B cell (primary cell): ENCODE data around the gene PIK3R2. TPM values are rescaled to one million over a fixed set of nuclear protein-coding genes. Genes with fewer than 3 reads are reported as not detected.

Experiments used
- ATAC-seq: fragments of 200-7000 bp; cut with Tn5 transposase; one replicate; pipeline ENCODE4 v1.10.0; 2021; ENCODE audit warnings: low read depth, mild to moderate bottlenecking, moderate number of reproducible peaks, moderate library complexity
- CTCF ChIA-PET: fragments of 350-600 bp; sonication (Branson Sonifier 250); formaldehyde crosslinking; loops from one replicate; lab custom pipeline; 2021; ENCODE audit warnings: antibody characterized with exemption, inconsistent platforms; lab: Charles Lee
- POLR2A ChIA-PET: fragments of 350-600 bp; sonication (Branson Sonifier 250); formaldehyde crosslinking; loops from one replicate; lab custom pipeline; 2021; ENCODE audit warnings: antibody characterized with exemption; lab: Charles Lee
- DNase-seq: peaks from one replicate; pipeline ENCODE4 v3.0.0; 2013
- H2AFZ ChIP-seq: 2 replicates; pipeline ENCODE4 v1.6.1; 2012; ENCODE audit warnings: mild to moderate bottlenecking, low read depth, low read length; ENCODE audit not compliant: insufficient read depth, poor library complexity, severe bottlenecking
- H3K27ac ChIP-seq, 2 donors: 1 replicate in 1 of 2; 2 replicates in 1 of 2; pipeline ENCODE4 v1.5.1; 2012 to 2013; ENCODE audit warnings: low read length in 2 of 2, mild to moderate bottlenecking in 2 of 2, moderate library complexity in 1 of 2
- H3K27me3 ChIP-seq, 4 experiments: fragments of 200-600 bp in 1 of 4; sonication (generic) in 1 of 4; replicated peaks in 1 of 4; 1 replicate in 2 of 4; 2 replicates in 2 of 4; pipeline versions ENCODE4 v1.6.1 to v1.7.0; 2013 to 2016; ENCODE audit warnings: low read length in 3 of 4, mild to moderate bottlenecking in 2 of 4, mixed read lengths in 1 of 4, moderate library complexity in 1 of 4; ENCODE audit not compliant: insufficient read depth in 4 of 4, control insufficient read depth in 3 of 4; ENCODE audit errors: control extremely low read depth in 1 of 4
- H3K36me3 ChIP-seq, 2 experiments: replicated peaks in 1 of 2; 1 replicate in 1 of 2; 2 replicates in 1 of 2; pipeline versions ENCODE4 v1.6.1 to v1.7.1; 2013; ENCODE audit warnings: low read length in 1 of 2; ENCODE audit not compliant: insufficient read depth in 2 of 2, control insufficient read depth in 1 of 2; ENCODE audit errors: control extremely low read depth in 1 of 2, extremely low read depth in 1 of 2
- H3K4me1 ChIP-seq, 2 donors: fragments of 200-600 bp in 1 of 2; sonication (generic) in 1 of 2; 1 replicate in 1 of 2; 2 replicates in 1 of 2; pipeline versions ENCODE4 v1.5.1 to v1.6.1; 2013 to 2017; ENCODE audit warnings: low read length in 2 of 2; ENCODE audit not compliant: control insufficient read depth in 2 of 2, insufficient read depth in 2 of 2
- H3K4me2 ChIP-seq: replicated peaks from 2 replicates; pipeline ENCODE3; 2012; ENCODE audit warnings: mild to moderate bottlenecking, low read depth, low read length; ENCODE audit not compliant: poor library complexity, severe bottlenecking
- H3K4me3 ChIP-seq, 5 experiments: fragments of 200-600 bp in 1 of 5; sonication (generic) in 1 of 5; 1 replicate in 3 of 5; 2 replicates in 2 of 5; pipeline versions ENCODE4 v1.5.1 to v1.7.0; 2011 to 2016; ENCODE audit warnings: low read length in 4 of 5, mild to moderate bottlenecking in 4 of 5, low read depth in 2 of 5, control low read depth in 1 of 5, moderate library complexity in 1 of 5; ENCODE audit not compliant: insufficient read depth in 1 of 5; ENCODE audit errors: control extremely low read depth in 1 of 5, extremely low read depth in 1 of 5
- H3K79me2 ChIP-seq: fragments of 200-600 bp; sonication (generic); one replicate; pipeline ENCODE4 v1.6.0; 2016; ENCODE audit warnings: low read length; ENCODE audit not compliant: control insufficient read depth, insufficient read depth
- H3K9ac ChIP-seq: fragments of 200-600 bp; sonication (generic); 2 replicates; pipeline ENCODE4 v1.6.1; 2017; ENCODE audit warnings: mild to moderate bottlenecking, low read length, moderate library complexity
- H3K9me3 ChIP-seq, 3 donors: one replicate each; pipeline versions ENCODE4 v1.6.1 to v1.7.1; 2013; ENCODE audit warnings: low read length in 2 of 3; ENCODE audit not compliant: control insufficient read depth in 2 of 3, insufficient read depth in 1 of 3; ENCODE audit errors: control extremely low read depth in 1 of 3
- H4K20me1 ChIP-seq: 2 replicates; pipeline ENCODE4 v1.6.0; 2012; ENCODE audit warnings: mild to moderate bottlenecking, low read length; ENCODE audit not compliant: insufficient read depth, control insufficient read depth, poor library complexity, severe bottlenecking
- H3K27ac Mint-ChIP-seq: one replicate; pipeline ENCODE4 v1.8.0; 2021; ENCODE audit warnings: mixed read lengths
- H3K27me3 Mint-ChIP-seq: one replicate; pipeline ENCODE4 v1.8.0; 2021; ENCODE audit warnings: mixed read lengths
- H3K4me1 Mint-ChIP-seq: one replicate; pipeline ENCODE4 v1.8.0; 2021; ENCODE audit warnings: mixed read lengths
- H3K4me3 Mint-ChIP-seq: one replicate; pipeline ENCODE4 v1.8.0; 2021; ENCODE audit warnings: mixed read lengths
- H3K9me3 Mint-ChIP-seq: one replicate; pipeline ENCODE4 v1.8.0; 2022; ENCODE audit warnings: mixed read lengths; ENCODE audit not compliant: insufficient read depth
- EZH2 ChIP-seq: IDR thresholded peaks from 2 replicates; pipeline ENCODE4 v1.6.1; 2012; ENCODE audit warnings: borderline replicate concordance, low read depth, mild to moderate bottlenecking, moderate library complexity, low read length; ENCODE audit not compliant: insufficient read depth, poor library complexity, severe bottlenecking
- WGBS: methylation state at CpG from one replicate; pipeline ENCODE4 v1.1.5; 2013; ENCODE audit warnings: missing lambda C conversion rate; ENCODE audit not compliant: insufficient coverage; 5-methylcytosine and 5-hydroxymethylcytosine counted together
- intact Hi-C: fragments of 100-400 bp; cut with micrococcal nuclease; formaldehyde crosslinking; loops from one replicate; pipeline ENCODE4 v1.10.0; 2022
- polyA plus RNA-seq: library from polyadenylated mRNA; depleted of rRNA; stranded (reverse); fragments of >200 nt; gene quantifications from 2 replicates; pipeline ENCODE4 v1.2.3, GENCODE V29; 2012
- total RNA-seq, 2 donors: library from RNA; stranded (reverse); fragments of 120-200 nt in 1 of 2; gene quantifications; 1 replicate in 1 of 2; 2 replicates in 1 of 2; pipeline versions ENCODE4 v1.2.3 to v1.2.4, GENCODE V29; 2013 to 2022
- TF ChIP-seq, protein P1 (sequence below): fragments of 200-600 bp; IDR thresholded peaks from one replicate; pipeline ENCODE4 v1.8.0; 2022; ENCODE audit warnings: antibody characterized with exemption, mild to moderate bottlenecking

The PIK3R2 gene
- total and polyA plus RNA-seq, 2 donors (not counting 1 experiment from before 2014, with no cell fraction given), result 8.5 to 15.8 TPM

GRCh38 chr19:18156268-18156667 is 3.3 kb downstream of the PIK3R2 start:
- H3K27me3 Mint-ChIP-seq, result no peaks in the 10 kb centered on the region
- no peak overlapping the region for H3K4me3 Mint-ChIP-seq
- no peak overlapping the region for H2AFZ ChIP-seq
- peaks cover 17% of the 10 kb centered on the region for H4K20me1 ChIP-seq
- H3K27ac ChIP-seq, result no peak overlapping the region
- WGBS, result 96% methylated on average over 4 of the region's 6 CpGs
- no peak overlapping the region for H3K4me3 ChIP-seq
- H3K4me1 Mint-ChIP-seq, result peaks cover 27% of the 10 kb centered on the region
- no peaks in the 10 kb centered on the region for H3K9me3 ChIP-seq
- no peak overlapping the region for H3K27ac Mint-ChIP-seq
- H3K4me2 ChIP-seq, result no peak overlapping the region
- ATAC-seq, result no peak
- no peaks in the 10 kb centered on the region for H3K27me3 ChIP-seq
- no peak for TF ChIP-seq EZH2
- TF ChIP-seq, protein P1, sequence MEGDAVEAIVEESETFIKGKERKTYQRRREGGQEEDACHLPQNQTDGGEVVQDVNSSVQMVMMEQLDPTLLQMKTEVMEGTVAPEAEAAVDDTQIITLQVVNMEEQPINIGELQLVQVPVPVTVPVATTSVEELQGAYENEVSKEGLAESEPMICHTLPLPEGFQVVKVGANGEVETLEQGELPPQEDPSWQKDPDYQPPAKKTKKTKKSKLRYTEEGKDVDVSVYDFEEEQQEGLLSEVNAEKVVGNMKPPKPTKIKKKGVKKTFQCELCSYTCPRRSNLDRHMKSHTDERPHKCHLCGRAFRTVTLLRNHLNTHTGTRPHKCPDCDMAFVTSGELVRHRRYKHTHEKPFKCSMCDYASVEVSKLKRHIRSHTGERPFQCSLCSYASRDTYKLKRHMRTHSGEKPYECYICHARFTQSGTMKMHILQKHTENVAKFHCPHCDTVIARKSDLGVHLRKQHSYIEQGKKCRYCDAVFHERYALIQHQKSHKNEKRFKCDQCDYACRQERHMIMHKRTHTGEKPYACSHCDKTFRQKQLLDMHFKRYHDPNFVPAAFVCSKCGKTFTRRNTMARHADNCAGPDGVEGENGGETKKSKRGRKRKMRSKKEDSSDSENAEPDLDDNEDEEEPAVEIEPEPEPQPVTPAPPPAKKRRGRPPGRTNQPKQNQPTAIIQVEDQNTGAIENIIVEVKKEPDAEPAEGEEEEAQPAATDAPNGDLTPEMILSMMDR, result no peak
- no peak overlapping the region for H3K9ac ChIP-seq
- H3K9me3 Mint-ChIP-seq, result no peaks in the 10 kb centered on the region
- POLR2A ChIA-PET, result no interaction called here
- H3K79me2 ChIP-seq, result peaks cover 10% of the 10 kb centered on the region
- intact Hi-C loops, result no loop called here
- no peak for DNase-seq
- CTCF ChIA-PET, result interaction anchor here (1.3 to 1.9 kb wide), 3 partner anchors 12 to 96 kb away, joined by 3 to 8 read pairs (median 7); no protein-coding TSS in a partner anchor
- peaks cover 0 to 2% of the 10 kb centered on the region in 2 experiments for H3K36me3 ChIP-seq
- H3K4me1 ChIP-seq, result peaks cover 21 to 31% of the 10 kb centered on the region in 2 donors

DNA sequence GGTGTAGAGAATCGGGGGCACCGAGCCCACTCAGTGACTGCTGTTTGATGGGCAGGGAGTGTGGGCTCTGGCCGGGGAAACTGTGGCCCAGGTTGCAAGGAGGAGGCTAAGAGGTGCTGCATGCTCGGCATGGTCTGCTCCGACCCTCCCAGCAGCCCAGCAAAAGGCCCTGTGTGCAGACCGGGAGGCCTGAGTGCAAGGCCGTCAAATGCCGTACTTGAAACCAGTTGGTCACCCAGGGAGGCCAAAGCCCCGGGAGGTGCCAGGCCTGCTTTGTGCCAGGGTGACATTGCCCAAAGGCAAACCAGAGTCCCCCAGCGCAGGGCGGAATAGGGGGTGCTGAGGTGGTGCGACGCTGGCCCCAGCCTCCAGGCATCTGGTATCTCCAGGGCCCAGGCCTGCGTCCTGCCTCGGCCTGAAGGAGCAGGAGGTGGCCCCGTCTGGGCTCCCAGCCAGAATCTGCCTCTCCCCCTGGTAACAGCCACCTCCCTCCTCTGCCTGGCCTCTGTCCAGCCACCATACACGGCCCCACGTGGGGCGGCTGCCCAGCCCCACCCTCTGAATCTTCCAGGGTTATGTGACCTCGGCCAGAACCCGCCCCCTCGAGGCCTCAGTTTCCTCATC is 4.0 kb downstream of the PIK3R2 start:
- H4K20me1 ChIP-seq, result peaks cover 17% of the 10 kb centered on the region
- Mint-ChIP-seq H3K27me3 (no peaks in the 10 kb centered on the region), H3K4me3 (no peak overlapping the region), H3K4me1 (peaks cover 28% of the 10 kb centered on the region), H3K27ac (peak overlapping the region; percentile 41), H3K9me3 (no peaks in the 10 kb centered on the region)
- H3K79me2 ChIP-seq, result peaks cover 14% of the 10 kb centered on the region
- H3K9ac ChIP-seq, result no peak overlapping the region
- H3K27ac ChIP-seq, result no peak overlapping the region
- H2AFZ ChIP-seq, result no peak overlapping the region
- 74% methylated on average over 22 of the region's 22 CpGs for WGBS
- no peaks in the 10 kb centered on the region for H3K9me3 ChIP-seq
- H3K4me1 ChIP-seq, result peaks cover 21 to 30% of the 10 kb centered on the region in 2 donors
- DNase-seq (no peak), ATAC-seq (no peak)
- TF ChIP-seq, protein P1, result no peak
- TF ChIP-seq EZH2, result no peak
- no peak overlapping the region for H3K4me3 ChIP-seq
- no peaks in the 10 kb centered on the region for H3K27me3 ChIP-seq
- no peak overlapping the region for H3K4me2 ChIP-seq
- intact Hi-C loops, result no loop called here
- CTCF ChIA-PET, result interaction anchor here (0.6 to 1.9 kb wide), 3 partner anchors 11 to 95 kb away, joined by 3 to 8 read pairs (median 7); no protein-coding TSS in a partner anchor
- POLR2A ChIA-PET, result no interaction called here
- H3K36me3 ChIP-seq, result peaks cover 0 to 2% of the 10 kb centered on the region in 2 experiments
